Measurements from ENCODE around the gene EHBP1L1.

EHBP1L1 gene

DNA sequence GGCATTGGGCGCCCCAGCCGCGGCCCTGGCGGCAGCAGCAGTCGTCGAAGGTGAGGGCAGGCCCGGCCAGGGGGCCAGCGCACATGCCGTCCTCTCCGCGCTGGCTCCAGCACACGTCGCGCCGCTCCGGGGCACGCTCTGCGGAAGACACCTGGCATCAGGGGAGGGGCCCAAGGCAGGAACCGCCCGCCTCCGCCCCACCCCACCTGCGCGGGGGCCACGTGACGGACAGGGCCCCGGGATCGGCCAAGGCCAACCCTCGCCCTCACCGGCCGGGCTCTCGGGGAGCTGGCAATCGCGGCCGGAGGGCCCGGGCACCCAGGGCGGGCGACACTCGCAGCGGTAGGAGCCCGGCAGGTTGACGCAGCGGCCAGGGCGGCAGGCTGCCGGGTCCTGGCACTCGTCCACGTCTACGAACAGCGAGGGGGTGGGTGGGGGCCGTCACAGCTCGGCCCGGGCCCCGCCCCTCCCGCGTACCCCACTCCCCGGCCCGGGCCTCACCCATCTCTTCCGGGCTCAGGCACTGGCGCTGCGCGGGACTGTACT is 36.0 kb upstream of the EHBP1L1 start:
- Histone ChIP-seq H3K4me1 (ENCODE audit: insufficient read depth, low read length) (no peaks in the 10 kb centered on the region; the same call in 1 of the 2 replicates), H3K9me3 (ENCODE audit: control insufficient read depth, insufficient read depth, low read length) (no peaks in the 10 kb centered on the region), H3K9ac (ENCODE audit: low read depth, low read length) (peak overlapping the region; percentile 73), H3K36me3 (ENCODE audit: insufficient read depth, low read length) (no peaks in the 10 kb centered on the region; the same call in 1 of the 2 replicates)

DNA sequence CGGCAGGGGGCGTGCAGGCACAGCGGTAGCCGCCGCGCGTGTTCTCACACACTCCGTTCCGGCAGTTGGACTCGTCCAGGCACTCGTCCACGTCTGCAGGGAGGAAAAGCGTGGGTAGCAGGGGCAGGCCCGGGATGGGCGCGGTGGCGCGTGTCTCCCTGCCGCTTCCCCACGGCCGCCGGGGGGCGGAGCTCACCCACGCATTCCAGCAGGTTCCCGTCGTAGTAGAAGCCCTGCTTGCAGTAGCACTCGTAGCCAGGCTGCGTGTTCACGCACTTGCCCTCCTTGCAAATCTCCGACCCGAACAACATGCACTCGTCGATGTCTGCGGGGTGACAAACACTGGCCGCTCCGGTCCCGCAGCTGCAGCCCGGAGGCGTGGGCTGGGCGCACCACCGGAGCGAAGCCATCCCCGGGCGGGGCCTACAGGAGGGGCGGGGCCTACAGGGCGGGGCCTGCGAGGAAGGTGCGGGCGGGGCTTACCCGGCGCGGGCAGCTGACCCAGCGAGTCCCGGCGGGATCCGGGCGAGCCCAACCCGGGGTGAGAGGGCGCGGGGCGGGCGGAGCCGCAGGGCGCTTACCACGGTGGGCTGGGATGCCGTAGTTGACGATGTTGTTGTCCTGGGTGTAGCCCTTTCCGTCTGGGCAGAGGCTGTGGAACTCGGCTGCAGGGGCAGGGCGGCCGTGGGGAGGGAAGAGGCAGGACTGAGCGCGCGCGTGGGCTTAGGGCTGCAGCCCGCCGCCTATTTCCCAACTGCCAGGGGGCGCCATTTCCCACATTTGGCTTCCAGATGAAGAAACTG is 35.4 kb upstream of the EHBP1L1 start:
- H3K9me3 ChIP-seq (ENCODE audit: control insufficient read depth, insufficient read depth, low read length) = no peaks in the 10 kb centered on the region
- no peaks in the 10 kb centered on the region; the same call in 1 of the 2 replicates for H3K36me3 ChIP-seq (ENCODE audit: insufficient read depth, low read length)
- no peaks in the 10 kb centered on the region; the same call in 1 of the 2 replicates for H3K4me1 ChIP-seq (ENCODE audit: insufficient read depth, low read length)
- peak overlapping the region; percentile 73 for H3K9ac ChIP-seq (ENCODE audit: low read depth, low read length)

DNA sequence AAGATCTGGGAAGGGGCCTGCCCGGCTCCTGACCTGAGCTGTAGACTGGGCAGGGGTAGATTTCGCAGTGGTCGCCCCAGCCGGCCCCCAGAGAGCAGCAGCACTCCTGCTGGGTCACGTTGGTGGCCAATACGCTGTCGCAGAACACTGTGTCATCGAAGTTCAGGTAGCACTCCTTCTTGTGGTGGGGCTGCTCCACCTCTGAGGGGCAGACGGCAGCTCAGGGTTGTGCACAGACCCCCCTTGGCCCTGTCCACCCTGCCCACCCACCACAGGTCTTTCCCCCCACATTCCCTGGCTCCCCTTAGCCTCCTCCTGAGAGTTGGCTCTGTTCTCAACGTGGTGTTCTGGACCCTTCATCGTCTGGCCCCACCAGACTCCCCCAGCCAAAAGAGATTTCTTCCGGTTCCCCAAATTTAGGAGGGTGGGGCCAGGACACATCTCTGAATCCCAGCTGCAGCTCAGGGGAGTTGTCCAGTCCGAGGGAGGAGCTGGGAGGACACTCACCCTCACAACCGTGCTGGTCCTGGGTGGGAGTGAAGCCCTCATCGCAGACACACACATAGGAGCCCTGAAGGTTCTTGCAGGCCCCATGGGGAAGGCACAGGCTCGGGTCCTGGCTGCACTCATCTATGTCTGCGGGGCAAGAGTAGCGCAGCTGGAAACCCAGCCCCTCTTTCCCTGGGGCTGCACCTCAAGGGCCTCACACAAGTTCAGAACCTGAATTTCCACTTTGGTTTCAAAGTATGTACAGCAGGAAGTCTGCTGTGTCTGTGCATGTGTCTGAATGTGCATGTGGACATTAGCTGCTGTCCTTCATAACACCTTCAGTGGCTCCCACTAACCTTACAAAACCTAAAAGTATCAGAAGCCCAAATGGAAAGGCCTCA is 34.5 kb upstream of the EHBP1L1 start:
- no peaks in the 10 kb centered on the region; the same call in 1 of the 2 replicates for H3K4me1 ChIP-seq (ENCODE audit: insufficient read depth, low read length)
- H3K9me3 ChIP-seq (ENCODE audit: control insufficient read depth, insufficient read depth, low read length) = no peaks in the 10 kb centered on the region
- H3K9ac ChIP-seq (ENCODE audit: low read depth, low read length) = peak overlapping the region; percentile 67; the same call in 1 of the 2 replicates
- no peaks in the 10 kb centered on the region; the same call in 1 of the 2 replicates for H3K36me3 ChIP-seq (ENCODE audit: insufficient read depth, low read length)

DNA sequence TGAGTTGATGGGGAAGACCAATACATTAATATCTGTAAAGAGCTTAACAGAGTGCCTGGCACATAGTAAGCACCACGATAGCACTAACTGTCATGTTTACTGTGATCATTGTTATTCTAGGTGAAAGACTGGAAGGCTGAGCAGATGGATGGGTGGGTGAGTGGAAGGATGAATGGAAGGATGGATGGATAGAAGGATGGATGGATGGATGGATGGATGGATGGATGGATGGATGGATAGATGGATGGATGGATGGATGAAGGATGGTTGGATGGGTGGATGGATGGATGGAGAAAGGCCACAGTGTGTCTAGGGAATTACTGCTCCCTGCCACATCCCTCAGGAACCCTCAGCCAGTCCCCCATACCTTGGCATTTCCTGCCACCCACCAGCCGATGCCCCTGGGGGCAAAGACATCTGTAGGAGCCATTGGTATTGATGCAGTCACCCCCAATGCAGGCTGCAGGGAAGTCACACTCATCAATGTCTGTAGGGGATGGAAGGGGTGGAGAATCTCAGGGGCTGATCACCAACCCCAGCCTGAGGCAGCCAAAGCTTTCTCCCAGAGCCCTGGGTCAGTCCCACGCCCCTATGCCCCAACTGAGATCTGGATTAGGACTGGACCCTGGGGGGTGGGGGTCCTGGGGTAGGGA is 33.0 kb upstream of the EHBP1L1 start:
- Histone ChIP-seq H3K4me1 (ENCODE audit: insufficient read depth, low read length) (no peaks in the 10 kb centered on the region; the same call in 1 of the 2 replicates), H3K9ac (ENCODE audit: low read depth, low read length) (no peak overlapping the region), H3K9me3 (ENCODE audit: control insufficient read depth, insufficient read depth, low read length) (no peaks in the 10 kb centered on the region), H3K36me3 (ENCODE audit: insufficient read depth, low read length) (no peaks in the 10 kb centered on the region; the same call in 1 of the 2 replicates)

DNA sequence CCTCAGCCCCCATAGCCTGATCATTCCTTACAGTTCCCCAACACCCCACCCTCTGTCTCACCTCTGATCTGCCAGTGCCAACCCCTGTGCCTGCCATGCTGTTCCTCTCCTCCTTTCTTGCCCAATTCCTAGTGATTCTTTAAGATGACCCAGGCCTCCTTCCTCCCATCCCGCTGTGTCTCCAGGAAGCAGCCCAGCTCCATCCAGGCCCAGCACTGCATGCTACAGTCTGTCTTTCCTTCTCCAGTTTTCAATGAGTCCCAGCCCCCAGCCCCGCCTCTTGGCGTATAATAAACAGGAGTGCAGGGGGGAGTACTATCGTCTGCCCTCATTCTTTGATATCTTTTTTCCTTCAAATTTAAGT is 30.0 kb upstream of the EHBP1L1 start:
- Histone ChIP-seq H3K9me3 (ENCODE audit: control insufficient read depth, insufficient read depth, low read length) (no peaks in the 10 kb centered on the region), H3K9ac (ENCODE audit: low read depth, low read length) (peak overlapping the region; percentile 60; the same call in 1 of the 2 replicates), H3K36me3 (ENCODE audit: insufficient read depth, low read length) (no peaks in the 10 kb centered on the region), H3K4me1 (ENCODE audit: insufficient read depth, low read length) (no peaks in the 10 kb centered on the region; the same call in 1 of the 2 replicates)

DNA sequence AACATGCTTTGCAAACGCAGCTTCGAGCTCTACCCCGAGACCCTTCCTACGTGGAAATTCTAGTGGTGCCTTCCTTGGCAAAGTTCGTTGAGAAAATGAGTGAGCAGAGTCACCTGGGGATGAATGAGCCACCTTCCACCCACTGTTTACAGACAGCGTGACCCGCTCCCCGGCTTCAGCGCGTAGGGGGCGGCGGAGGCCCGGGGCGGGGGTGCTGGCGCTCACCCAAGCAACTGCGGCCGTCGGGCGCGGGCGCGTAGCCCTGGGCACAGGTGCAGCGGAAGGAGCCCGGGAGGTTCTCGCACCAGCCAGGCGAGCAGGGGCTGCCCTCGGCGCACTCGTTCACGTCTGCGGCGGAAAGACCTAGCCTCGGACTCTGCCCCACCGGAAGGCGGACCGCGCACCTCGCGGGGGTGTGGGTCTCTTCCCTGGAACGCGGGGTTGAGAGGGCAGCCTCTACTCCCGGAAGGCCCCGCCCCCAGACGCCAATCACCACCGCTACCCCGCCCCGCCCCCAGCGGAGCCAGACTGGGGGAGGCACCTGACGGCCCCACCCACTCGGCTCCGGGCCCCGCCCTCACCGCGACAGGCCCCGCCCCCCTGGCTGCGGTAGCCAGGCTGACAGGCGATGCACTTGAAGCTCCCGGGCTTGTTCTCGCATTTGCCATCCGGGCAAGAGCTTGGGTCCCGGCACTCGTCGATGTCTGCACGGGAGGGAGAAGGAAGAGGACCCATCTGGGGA is 29.5 kb upstream of the EHBP1L1 start:
- H3K4me1 ChIP-seq (ENCODE audit: insufficient read depth, low read length) = no peaks in the 10 kb centered on the region; the same call in 1 of the 2 replicates
- H3K9me3 ChIP-seq (ENCODE audit: control insufficient read depth, insufficient read depth, low read length) = no peaks in the 10 kb centered on the region
- H3K9ac ChIP-seq (ENCODE audit: low read depth, low read length) = peak overlapping the region; percentile 60; the same call in 1 of the 2 replicates
- no peaks in the 10 kb centered on the region for H3K36me3 ChIP-seq (ENCODE audit: insufficient read depth, low read length)

DNA sequence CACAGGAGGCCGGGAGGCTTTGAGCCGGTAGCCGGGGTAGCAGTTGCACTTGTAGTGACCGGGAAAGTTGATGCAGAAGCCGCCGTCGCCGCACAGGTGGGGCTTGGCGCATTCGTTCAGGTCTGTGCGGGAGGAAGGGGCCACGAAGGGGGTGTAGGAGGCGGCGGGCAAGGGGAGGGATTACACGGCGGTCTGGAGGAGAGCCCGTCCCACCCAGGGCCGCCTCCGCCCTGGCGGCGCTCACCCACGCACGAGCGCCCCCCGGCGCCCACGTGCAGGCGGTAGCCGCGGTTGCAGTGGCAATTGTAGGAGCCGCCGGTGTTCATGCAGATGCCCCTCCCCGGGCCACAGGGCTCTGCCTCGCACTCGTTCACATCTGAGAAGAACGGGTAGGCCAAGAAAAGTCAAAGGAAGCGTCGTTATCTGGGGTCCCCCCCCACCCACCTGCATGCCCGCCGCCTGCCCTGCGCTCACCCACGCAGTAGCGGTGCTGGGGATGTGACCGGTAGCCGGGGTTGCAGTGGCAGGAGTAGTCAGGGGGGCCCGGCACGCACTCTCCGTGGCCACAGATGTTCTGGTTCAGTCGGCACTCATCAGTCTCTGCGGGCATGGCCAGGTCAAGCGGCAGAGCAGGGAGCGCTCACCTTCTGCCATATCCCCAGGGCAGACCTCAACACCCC is 28.3 kb upstream of the EHBP1L1 start:
- Histone ChIP-seq H3K9ac (ENCODE audit: low read depth, low read length) (peak overlapping the region; percentile 36; the same call in 1 of the 2 replicates), H3K36me3 (ENCODE audit: insufficient read depth, low read length) (no peaks in the 10 kb centered on the region), H3K4me1 (ENCODE audit: insufficient read depth, low read length) (peaks cover 4% of the 10 kb centered on the region; the same call in 1 of the 2 replicates), H3K9me3 (ENCODE audit: control insufficient read depth, insufficient read depth, low read length) (no peaks in the 10 kb centered on the region)

DNA sequence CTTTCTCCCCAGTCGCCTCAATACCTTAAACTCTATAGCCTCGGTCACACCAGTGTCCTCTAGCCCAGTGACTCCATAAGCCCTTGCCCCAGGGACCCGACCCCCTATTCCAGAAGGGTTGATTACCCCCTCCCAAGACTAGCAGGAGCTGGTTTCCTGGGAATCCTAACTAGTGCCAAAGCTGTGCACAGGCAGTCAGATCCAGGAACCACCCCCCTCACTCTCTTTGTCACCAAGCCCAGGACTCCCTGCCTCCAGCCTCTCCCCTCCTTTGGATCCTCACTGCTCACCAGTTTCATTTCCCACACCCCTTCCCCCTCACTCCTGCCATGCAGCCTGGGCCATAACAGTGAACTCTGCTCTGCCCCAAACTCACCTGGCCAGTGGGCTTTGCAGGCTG is 27.5 kb upstream of the EHBP1L1 start:
- no peaks in the 10 kb centered on the region for H3K36me3 ChIP-seq (ENCODE audit: insufficient read depth, low read length)
- H3K4me1 ChIP-seq (ENCODE audit: insufficient read depth, low read length) = peaks cover 8% of the 10 kb centered on the region; the same call in 1 of the 2 replicates
- H3K9ac ChIP-seq (ENCODE audit: low read depth, low read length) = no peak overlapping the region
- H3K9me3 ChIP-seq (ENCODE audit: control insufficient read depth, insufficient read depth, low read length) = no peaks in the 10 kb centered on the region

DNA sequence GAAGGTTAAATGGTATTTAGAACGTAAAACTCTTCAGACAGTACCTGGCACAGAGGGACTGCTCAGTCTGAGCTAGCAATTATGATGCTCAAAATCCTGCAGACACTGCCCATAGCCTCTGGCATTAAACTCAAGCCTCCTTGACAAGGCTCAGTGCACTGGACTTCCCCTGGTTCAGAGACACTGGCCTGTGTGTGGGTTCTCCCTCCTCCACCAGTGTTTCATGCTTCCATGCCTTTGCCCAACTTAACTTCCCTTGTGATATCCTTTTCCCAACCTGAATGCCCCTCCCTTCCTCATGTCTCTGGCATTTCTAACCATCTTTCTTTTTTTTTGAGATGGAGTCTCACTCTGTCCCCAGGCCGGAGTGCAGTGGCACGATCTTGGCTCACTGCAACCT is 26.8 kb upstream of the EHBP1L1 start:
- H3K9ac ChIP-seq (ENCODE audit: low read depth, low read length) = no peak overlapping the region
- no peaks in the 10 kb centered on the region for H3K9me3 ChIP-seq (ENCODE audit: control insufficient read depth, insufficient read depth, low read length)
- H3K4me1 ChIP-seq (ENCODE audit: insufficient read depth, low read length) = peaks cover 8% of the 10 kb centered on the region; the same call in 1 of the 2 replicates
- no peaks in the 10 kb centered on the region for H3K36me3 ChIP-seq (ENCODE audit: insufficient read depth, low read length)

DNA sequence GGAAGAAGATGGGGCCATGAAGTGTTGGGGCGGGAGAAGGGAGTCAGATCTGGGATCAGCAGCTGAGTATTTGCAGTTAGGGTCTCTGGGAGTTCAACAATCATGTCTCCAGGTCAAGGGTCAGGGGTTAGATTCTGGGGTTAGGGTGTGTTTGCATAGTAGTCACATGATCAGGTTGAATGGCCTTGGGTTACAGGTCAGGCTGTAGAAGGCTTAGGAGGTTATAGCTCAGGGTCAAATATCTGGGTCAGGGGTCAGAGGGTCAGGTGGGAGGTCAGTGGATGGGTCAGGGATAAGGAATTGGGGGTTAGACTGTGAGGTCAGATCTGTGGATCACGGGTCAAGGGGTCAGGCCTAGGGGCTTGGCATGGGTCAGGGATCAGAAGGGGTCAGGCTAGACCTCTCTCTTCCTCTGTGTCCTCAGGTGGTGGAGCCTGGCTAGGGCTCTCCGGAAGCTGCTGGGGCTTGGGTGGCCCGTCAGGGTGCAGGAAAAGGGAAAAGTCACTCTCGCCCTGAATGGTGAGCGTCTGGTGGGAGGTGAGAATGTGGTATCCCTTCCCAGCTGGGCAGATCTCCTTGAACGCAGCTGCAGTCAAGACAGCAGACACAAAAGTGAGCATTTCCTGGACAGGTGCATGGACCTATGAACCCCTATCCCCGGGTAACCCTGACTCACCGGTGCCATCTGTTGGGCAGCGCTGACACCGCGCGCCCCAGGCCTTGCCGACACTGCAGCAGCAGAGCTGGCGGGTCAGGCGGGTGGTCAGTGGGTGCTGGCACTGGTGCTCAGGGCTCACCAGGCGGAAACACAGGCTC is 24.1 kb upstream of the EHBP1L1 start:
- Histone ChIP-seq H3K9me3 (ENCODE audit: control insufficient read depth, insufficient read depth, low read length) (no peaks in the 10 kb centered on the region), H3K4me1 (ENCODE audit: insufficient read depth, low read length) (peaks cover 19% of the 10 kb centered on the region; the same call in 1 of the 2 replicates), H3K36me3 (ENCODE audit: insufficient read depth, low read length) (no peaks in the 10 kb centered on the region), H3K9ac (ENCODE audit: low read depth, low read length) (no peak overlapping the region)

DNA sequence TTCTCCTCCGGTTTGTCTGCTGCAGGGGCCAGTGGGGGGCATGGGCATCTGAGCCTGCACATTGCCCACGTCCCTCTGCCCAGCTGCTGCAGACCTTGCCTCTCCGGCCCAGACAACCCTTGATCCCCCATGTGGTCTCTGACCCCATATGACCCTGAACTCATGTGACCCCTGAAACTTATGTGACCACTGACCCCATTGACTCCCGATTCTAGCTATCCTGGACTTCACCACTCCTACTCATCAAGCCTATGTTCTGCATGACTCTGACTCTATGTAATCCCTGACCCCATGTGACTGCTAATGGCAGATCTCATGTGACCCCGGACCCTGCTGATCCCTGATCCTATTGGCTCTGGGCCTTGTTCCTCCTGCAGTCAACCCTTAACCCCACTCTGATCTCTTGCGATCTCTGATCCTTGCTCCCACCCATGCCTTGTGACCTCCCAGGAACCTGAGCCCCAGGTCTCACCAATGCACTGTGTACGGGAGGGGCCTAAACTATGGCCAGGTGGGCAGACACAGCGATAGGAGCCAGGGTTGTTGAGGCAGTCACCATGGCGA is 23.4 kb upstream of the EHBP1L1 start:
- Histone ChIP-seq H3K36me3 (ENCODE audit: insufficient read depth, low read length) (no peaks in the 10 kb centered on the region), H3K9ac (ENCODE audit: low read depth, low read length) (no peak overlapping the region), H3K4me1 (ENCODE audit: insufficient read depth, low read length) (peaks cover 25% of the 10 kb centered on the region; the same call in 1 of the 2 replicates), H3K9me3 (ENCODE audit: control insufficient read depth, insufficient read depth, low read length) (no peaks in the 10 kb centered on the region)
